GM19452 (cell line): ENCODE data around the gene SPRR4.

Source experiments
- ATAC-seq: cut with Tn5 transposase; IDR thresholded peaks from one replicate; pipeline ENCODE4 v1.9.1; 2021; ENCODE audit not compliant: unreplicated experiment

The SPRR4 gene

GRCh38 chr1:152965853-152966252 is 4.6 kb upstream of the SPRR4 start:
- ATAC-seq, result no peak

- ATAC-seq, result no peak
Observed at GRCh38 chr1:152967201-152967600, 3.2 kb upstream of the SPRR4 start.

DNA sequence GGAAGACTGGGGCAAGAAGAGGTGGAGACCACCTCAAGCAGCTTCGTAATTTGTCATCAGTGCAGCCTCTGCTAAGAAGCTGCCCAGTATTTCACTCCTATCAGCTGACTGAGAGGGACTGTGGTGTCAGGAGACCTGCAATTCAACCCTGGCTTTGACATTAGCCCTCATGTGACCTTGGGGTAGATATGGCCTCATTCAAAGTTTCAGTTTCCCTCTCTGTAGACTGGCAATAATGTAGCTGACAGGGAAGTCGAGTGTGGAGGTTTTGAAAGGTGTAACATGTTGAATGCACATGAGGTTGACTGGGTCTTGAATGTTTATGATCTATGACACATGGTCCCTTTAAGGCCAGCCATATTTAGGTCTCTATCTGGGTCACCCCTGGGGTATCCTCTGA is 2.2 kb upstream of the SPRR4 start:
- peak; percentile 90 for ATAC-seq

GRCh38 chr1:152969036-152969435 is 1.4 kb upstream of the SPRR4 start:
- no peak for ATAC-seq

GRCh38 chr1:152972196-152972886 is 1.9 kb downstream of the SPRR4 start:
- no peak for ATAC-seq

- no peak for ATAC-seq
Observed at GRCh38 chr1:152976688-152977087, 6.2 kb downstream of the SPRR4 start.

DNA sequence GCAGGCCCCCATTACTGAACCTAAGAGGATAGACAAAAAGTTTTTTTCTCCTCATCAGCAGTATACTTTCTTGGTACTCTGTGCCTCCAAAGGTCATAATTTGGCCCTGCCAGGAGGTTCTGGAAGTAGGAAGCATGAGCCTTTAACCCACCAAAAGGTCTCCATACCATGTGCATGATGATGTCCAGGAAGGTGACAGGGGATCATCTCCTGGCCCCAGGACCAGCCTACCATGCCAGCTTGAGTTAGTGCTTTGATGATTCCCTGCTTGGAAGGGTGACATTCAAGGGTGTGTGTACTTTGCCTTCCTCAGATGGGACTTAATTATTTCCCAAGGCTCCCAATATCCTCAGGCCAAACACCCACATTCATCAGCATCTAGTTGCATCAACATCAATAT is 7.2 kb downstream of the SPRR4 start:
- ATAC-seq, result no peak

DNA sequence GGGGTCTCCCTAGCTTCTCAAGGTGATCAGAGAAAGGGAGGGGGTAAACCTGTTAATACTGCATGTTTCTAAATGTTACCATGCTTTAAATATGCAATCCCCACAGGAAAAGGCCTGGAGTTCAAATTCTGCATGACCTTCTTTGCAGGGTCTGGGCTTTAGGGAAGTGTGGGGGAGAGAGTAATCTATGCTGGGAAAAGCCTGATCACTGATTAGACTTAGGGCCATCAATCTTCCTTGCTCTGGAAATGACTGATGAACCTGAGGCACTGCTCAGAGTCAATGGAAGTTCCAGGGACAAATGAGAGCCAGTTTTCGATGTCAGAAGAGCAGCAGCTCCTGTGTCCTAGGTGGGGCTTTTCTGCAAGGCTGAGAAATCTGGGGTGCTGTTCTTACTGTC is 10.2 kb downstream of the SPRR4 start:
- no peak for ATAC-seq

DNA sequence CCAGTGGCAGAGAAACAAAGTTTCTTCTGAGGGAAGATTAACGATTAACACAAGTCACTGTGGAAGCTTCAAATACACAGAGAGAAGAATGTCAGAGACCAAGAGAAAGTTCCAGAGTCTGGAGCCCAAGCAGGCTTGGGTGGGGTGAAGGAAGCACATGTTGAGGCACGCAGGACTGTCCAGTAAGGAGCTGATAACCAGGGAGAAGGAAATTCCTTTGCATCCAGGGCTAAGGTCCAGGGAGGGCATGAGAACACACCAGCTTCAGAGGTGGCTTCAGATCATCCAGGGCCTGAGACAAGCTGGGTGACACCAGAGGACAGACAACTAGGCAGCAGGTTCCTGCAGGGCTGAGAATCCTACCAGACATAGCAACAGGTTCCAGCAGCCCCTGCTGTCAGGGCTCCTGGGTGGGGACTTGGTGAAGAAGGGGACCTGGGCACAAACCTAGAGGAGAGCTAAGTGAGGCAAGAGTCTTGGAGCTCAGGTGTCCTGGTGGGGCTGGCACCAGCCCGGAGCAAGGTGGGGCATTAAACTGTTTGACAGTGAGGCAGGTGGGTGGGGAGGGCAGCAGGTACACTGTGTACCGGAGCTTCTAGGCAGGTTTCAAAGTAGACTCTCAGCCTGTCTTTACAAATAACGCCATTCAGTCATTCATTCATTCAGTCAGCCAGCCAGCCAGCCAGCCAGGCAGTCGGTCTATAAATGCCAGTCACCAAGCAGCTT is 10.9 kb downstream of the SPRR4 start:
- ATAC-seq, result no peak

DNA sequence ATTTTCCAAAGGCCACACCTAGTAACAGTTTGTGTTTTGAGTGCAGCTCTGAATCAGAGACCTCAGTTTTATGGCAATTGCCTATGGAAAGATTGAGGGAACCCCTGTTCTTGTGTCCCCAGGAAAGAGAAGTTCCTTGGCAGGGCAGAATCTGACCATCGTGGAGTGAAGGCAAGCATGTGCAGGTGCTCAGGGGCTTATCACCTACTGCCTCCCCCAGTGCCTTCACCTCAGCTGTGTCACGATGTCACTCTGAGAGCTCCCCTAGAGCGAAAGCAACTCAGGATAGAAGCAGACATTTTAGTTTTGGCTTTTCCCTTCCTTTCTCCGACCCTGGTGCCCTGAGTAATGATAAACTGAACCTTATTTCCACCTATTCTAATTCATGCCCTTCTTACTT is 11.6 kb downstream of the SPRR4 start:
- ATAC-seq, result no peak

GRCh38 chr1:152983234-152983633 is 12.8 kb downstream of the SPRR4 start:
- no peak for ATAC-seq

DNA sequence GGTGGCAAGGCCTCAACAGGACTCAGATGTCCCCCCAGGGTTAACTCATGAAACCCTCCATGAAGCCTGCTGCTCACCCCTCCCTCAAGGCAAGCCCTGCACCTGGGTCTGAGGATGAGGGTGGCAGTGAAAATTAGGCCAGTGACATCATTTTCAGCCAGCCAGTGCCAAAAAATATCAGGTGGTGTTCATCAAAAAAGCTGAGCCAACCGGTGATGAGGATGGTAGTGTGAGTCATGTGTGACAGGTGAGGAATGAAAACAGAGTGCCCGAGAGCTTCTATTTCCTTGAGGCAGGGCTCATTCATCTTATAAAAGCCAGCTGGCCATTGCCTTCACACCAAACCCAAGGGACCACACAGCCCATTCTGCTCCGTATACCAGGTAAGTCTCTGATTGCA is 13.3 kb downstream of the SPRR4 start, which contains the start of gene SPRR1A:
SPRR1A (plus strand) TSS at position 339 of the 400 bp plus-strand sequence. CDS start 1,150 bp downstream, outside the sequence.
- no peak for ATAC-seq

GRCh38 chr1:152986578-152986977 is 16.1 kb downstream of the SPRR4 start:
- ATAC-seq, result no peak

DNA sequence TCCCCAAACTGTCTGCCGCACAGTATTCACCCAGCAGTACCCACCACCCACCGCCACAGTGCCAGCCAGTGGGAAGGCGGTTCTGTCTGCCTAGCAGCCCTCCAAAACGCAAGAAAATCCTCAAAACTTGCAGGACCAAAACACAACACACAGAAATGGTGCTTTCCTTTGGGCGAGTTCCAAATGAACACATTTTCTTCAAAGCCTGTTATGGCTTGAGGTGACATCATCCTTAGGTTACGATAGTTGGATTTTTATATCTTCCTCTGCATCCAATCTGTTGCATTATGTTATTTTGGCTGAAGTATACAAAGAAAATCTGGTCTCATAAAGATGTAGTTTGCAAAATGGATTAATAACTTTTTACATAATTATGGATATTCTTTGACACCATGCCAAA is 22.7 kb downstream of the SPRR4 start:
- ATAC-seq, result no peak

DNA sequence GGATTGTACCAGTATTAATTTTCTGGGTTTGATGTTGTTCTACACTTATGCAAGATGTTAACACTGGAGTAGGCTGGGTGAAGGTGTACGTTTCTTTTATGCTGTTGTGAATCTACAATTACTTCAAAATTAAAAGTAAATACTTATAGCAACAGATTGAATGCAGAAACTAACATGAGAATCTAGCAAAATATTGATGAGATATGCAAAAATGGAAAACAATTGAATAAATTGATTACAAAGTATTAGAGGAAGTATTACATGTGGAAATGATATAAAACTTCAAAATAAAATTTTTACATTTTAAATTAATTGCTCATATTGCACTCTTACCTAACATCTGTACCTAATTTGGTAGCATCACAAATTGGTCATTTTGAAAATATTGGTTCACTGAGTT is 25.4 kb downstream of the SPRR4 start:
- no peak for ATAC-seq

DNA sequence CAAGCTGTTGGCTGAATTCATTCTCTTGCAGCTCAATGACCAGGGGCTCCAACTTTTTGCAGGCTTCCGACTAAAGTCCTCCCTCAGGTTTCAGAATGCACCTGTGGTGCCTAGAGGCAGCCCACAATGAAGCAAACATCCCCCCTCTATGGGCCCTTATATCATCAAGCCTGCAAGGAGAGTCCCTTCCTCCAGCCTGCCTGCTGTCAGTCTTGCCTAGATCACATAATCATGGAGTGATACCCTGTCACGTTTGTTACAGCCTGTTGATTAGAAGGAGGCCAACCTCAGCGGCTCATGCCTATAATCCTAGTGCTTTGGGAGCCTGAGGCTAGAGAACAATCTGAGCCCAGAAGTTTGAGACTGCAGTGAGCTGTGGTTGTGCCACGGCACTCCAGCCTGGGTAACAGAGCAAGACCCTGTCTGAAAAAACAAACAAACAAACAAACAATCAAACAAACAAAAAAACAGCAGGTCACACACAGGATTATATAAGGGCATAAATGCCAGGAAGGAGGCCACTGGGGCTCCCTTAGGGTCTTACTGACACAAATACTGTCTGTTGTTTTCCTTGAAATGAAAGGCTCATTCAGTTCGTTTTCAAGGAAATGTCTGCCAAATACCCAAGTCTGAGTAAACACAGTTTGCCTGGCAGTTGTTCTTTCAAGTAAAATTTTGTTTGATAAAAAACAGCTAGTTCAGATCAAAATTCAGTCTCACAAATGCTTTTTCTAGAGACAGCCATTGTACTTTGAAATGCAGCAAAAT is 26.4 kb downstream of the SPRR4 start:
- no peak for ATAC-seq

- no peak for ATAC-seq
Observed at GRCh38 chr1:152997901-152998300, 27.5 kb downstream of the SPRR4 start.

DNA sequence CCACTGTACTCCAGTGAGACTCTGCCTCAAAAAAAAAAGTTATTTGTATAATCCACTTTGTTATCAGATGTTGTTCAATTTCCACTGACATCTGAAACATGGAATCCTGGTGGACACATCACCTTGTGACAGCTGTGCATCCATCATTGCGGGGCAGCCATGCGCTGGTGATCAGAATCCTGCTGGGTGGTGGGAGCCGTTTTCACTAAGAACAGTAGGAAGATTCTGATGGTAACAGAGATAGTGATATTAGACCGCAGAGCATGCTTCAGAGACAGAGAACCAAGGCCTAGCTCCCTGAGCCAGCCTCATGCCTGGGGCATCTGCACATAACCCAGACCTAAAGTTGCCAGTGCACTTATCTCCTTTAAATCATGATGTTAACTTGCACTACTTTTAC is 28.0 kb downstream of the SPRR4 start:
- no peak for ATAC-seq

- ATAC-seq, result no peak
Observed at GRCh38 chr1:152999818-153000217, 29.4 kb downstream of the SPRR4 start.

DNA sequence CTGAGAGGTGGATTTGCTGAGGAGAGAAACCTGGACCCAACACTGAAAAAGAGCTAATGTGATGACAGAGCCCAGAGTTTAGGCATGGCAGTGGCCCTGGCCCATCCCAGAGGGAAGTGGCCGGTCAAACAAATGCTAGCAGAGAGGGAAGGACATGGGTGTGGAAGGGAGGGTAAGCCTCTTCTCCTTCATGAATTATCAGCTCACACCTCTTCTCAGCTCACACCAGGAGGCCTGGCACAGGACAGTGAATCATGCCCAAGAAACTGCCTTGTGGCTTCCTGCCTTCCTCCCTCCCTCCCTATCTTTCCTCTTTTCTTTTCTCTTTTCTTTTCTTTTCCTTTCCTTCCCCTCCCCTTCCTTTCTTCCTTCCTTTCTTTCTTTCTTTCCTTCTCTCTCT is 29.8 kb downstream of the SPRR4 start:
- ATAC-seq, result no peak

DNA sequence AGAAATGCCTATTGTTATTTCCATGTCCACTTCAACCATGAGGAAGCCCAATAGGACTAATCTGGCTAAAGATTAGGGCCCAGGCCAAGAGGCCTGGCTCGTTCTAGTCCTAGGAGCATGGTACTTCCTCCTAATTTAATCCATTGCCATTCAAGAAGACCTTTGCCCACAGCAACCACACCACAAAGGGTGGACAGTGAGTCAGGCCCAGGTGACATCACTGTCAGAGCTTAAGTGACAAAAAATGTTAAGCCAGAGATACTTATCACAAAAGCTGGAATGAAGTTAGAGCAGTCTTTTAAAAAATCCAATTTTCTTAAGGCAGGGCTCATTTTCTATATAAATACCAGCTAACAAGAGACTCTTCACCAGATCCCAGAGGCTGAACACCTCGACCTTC is 30.9 kb downstream of the SPRR4 start, which contains the start of gene SPRR3:
SPRR3 (plus strand) TSS at position 368 of the 400 bp plus-strand sequence. CDS start 1,272 bp downstream, outside the sequence.
- no peak for ATAC-seq
